Cerebellar nuclear complex (tissue), 1 donor: ENCODE data around the gene DHRS4L2.
"Not testable (repeated sequence)": the region's sequence is repeated elsewhere in the genome, so short reads cannot be mapped to it uniquely, and the experiment has no call there.

ENCODE experiments used
- DNase-seq, 2 experiments: peaks; one replicate each; lab custom pipeline; 2025; lab: John Stamatoyannopoulos, UW

The DHRS4L2 gene

DNA sequence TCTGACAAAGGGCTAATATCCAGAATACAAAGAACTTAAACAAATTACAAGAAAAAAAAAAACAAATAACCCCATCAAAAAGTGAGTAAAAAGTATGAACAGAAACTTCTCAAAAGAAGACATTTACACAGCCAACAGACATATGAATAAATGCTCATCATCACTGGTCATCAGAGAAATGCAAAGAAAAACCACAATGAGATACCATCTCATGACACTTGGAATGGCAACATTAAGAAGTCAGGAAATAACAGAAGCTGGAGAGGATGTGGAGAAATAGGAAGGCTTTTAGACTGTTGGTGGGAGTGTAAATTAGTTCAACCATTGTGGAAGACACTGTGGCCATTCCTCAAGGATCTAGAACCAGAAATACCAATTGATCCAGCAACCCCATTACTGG lies 30.2 kb downstream of the DHRS4L2 start:
- DNase-seq = not testable (repeated sequence)

DNA sequence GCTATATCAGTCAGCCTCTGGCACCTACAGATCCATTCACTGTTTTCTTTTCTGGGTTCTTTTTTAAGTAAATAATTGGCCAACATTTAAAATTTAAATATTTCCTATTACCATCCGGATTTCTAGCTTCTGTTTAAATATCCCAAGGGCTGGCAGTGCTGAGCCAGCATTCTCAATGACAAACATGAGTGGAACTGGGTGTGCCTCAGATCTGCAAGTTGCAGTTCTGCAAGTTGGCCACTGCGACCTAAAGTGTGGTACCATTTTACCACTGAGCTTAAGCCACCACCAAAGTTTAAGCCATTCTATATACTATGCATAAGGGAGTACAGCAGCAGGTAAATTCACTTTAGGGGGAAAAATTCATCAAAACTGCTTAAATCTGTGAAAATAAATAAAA lies 31.2 kb downstream of the DHRS4L2 start:
- DNase-seq = not testable (repeated sequence)

DNA sequence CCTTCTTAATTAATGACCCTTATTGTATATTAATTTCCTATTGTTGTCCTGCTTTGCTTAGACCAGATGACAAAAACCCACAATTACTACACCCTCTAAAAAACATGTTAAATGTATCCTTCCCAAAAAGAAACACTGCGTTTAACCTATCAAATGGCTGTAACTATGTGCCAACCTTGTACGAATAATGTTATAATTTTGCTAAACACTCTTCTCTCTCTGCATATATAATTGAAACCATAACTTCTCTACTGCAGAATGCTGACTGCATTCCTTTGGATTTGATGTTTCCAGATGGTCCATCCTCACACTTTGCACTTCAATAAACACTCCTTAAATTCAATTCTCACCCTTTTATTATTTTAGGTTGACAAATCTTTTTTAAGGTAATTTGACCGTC lies 31.8 kb downstream of the DHRS4L2 start:
- DNase-seq = not testable (repeated sequence)

DNA sequence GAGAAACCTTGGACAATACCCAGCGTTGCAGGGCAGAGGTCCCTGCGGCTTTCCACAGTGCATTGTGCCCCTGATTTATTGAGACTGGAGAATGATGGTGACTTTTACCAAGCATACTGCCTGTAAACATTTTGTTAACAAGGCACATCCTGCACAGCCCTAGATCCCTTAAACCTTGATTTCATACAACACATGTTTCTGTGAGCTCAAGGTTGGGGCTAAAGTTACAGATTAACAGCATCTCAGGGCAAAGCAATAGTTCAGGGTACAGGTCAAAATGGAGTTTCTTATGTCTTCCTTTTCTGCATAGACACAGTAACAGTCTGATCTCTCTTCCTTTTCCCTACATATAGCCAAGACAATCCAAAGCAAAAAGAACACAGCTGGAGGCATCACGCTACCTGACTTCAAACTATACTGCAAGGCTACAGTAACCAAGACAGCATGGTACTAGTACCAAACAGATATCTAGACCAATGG lies 36.2 kb downstream of the DHRS4L2 start:
- DNase-seq = not testable (repeated sequence)

DNA sequence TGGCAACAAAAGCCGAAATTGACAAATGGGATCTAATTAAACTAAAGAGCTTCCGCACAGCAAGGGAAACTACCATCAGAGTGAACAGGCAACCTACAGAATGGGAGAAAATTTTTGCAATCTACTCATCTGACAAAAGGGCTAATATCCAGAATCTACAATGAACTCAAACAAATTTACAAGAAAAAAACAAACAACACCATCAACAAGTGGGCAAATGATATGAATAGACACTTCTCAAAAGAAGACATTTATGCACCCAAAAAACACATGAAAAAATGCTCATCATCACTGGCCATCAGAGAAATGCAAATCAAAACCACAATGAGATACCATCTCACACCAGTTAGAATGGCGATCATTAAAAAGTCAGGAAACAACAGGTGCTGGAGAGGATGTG lies 41.0 kb downstream of the DHRS4L2 start:
- not testable (repeated sequence) for DNase-seq

DNA sequence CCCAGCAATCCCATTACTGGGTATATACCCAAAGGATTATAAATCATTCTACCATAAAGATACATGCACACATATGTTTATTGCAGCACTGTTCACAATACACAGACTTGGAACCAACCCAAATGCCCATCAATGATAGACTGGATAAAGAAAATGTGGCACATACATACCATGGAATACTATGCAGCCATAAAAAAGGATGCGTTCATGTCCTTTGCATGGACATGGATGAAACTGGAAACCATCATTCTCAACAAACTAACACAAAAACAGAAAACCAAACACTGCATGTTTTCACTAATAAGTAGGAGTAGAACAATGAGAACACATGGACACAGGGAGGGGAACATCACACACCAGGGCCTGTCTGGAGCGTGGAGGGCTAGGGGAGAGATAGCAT lies 42.6 kb downstream of the DHRS4L2 start:
- not testable (repeated sequence) for DNase-seq

DNA sequence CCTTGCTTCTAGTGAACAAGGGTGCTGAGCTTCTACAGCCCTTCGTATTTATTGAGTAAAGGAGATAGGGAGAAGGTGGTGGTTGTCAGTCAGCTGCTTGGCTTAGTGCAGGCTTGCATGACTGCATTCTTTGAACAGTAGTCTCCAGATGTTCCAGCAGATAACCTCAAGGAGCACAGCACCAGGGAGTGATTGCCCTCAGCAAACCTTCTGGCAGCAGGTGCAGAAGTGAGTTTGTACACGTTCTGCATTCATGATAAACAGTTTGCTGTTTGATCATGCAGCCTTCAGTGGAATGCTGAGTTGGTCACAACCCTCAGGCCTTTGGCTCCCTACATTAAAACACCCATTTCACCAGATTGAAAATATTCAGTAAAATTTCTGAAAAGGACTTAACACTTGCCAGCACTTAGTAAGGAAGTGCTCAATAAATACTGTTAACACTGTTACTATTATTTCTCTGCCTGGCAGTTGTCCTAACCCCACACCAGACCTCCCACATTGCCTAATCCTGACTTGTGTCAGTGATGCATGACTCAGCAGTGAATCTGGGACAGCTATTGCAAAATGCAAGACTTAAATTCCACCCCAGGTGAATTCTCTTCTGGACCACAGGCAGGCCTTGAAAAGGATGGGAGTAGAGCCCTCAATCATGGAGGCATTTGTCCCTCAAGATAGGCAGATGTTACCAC lies 44.1 kb downstream of the DHRS4L2 start:
- no peak for DNase-seq

DNA sequence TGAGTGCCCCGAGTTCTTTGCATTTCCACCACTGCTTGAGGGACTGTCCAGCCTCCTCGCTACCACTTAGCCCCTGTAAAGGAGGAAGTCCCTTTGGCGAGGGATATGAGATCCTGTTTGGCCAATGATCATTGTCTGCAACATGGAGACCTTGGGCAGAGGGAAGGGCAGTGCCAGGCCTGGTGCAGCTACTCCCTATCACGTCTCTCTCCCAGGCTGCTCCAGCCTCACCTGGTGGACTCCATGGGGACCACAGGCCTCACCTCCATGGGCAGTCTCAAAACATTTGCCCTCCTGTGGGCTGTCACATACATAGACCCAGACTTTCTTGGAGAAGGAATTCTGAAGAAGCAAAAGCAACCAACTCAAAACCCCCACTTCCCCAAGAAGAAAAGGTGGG lies 47.0 kb downstream of the DHRS4L2 start:
- not testable (repeated sequence) for DNase-seq

DNA sequence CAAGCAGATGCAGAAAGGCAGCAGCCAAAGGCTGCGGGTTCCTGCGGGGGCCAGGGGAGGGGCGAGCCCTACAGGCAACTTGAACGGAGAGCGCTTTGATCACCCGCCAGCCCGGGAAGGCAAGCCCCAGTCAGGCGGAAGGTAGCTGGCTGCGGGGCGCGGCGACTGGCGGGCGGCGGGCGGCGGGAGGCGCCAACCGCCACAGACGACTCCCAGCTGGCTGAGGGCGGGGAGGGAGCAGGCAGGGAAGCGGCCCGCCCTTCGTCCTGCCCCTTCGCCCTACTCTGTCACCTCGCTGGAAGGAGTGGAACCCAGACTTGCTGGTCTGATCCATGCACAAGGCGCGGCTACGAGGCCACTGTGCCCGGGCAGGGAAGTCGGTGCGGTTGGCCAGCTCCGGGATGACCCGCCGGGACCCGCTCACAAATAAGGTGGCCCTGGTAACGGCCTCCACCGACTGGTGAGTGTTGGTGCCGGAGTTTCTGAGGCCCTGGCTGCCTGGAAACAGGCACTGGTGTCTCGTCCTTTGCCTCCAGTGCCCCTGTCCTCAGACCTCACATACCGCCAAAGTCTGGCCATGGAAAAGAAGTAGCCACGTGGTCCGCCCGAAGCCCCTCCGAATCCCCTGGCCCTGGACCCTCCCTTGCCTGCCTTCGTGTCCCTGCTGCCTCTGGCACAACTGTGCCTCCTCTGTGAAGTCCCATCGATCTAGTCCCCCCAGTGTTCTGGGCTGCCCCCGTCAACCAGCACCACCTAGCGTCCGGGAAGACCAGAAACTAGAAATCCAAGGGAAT lies 47.6 kb downstream of the DHRS4L2 start:
- no peak for DNase-seq

DNA sequence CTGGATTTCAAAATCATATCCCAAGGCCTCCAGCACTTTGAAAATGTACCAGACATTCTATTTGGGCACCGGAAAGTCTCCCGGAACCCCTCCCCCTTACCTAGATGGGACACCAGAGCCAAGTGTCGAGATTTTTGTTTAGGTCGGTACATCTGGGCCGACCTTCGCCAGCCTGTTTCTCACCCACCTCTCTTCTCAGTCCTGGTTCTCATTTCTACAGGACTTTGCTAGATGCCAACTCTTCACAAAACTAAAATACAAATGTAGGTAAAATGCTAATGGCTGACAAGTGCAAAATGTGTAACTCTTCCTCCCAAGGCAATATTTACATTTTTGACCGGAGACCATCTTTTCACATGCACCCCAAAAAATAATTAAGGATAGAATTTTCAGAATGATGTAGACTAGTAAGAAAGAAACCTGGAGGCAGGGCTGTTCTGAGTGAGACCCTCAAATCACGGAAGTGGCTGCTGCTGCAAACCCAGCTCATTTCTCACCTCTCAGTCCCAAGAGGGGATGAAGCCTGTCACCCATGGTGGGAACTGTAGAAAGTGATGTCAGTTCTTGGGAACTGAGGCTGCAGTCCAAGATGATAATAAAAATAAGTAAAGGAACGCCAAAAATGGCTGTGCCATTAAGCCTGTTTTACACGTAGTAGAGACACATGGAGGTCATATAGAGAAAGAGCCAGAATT lies 48.4 kb downstream of the DHRS4L2 start:
- not testable (repeated sequence) for DNase-seq

DNA sequence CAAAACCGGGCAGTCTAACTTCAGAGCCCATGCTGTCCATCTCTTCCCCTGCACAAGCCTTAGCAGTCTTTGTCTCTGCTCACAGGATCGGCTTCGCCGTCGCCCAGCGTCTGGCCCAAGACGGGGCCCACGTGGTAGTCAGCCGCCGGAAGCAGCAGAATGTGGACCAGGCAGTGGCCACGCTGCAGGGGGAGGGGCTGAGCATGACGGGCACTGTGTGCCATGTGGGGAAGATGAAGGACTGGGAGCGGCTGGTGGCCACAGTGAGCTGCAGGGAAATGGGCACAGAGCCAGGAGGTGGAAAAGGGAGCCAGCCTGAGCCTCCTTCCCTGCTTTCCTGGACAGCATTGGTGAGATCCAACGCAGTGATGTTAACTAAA lies 48.9 kb downstream of the DHRS4L2 start:
- no peak for DNase-seq

DNA sequence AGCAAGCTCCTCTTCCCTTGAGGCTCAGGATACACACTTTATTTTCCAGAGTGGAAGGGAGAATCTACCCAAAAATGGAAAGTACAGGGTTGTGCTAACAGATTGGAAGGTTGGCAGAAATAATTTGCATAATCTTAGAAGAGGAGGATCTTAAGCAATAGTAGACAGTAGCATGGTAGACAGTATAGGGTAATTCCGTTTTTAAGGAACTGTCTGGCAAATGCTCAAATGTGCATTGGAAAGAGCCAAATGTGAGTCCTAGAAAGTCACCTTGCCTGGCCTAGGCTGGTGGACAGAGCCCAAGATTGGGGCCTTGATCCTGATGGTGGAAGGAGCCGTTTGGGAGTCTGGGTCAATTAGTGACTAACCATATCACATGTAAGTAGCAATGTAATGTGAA lies 50.0 kb downstream of the DHRS4L2 start:
- no peak for DNase-seq

DNA sequence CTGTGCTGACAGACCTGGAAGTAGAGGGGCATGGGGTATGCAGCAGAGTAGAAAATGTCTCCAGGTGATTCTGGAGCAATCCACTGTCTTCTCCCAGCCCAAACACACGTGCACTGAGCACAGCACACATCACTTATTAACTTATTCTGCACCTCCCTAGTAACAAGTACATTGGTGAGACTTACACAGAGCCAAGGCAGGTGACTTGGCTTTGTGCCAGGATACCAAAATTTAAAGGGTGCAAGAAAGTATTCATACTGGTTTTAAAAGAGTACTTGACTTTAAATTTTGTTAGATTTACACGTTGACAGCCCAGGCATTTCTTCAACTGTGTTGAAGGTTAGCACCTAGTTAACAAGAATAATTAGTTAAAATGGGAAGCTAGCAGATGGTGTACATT lies 52.0 kb downstream of the DHRS4L2 start:
- DNase-seq = no peak

DNA sequence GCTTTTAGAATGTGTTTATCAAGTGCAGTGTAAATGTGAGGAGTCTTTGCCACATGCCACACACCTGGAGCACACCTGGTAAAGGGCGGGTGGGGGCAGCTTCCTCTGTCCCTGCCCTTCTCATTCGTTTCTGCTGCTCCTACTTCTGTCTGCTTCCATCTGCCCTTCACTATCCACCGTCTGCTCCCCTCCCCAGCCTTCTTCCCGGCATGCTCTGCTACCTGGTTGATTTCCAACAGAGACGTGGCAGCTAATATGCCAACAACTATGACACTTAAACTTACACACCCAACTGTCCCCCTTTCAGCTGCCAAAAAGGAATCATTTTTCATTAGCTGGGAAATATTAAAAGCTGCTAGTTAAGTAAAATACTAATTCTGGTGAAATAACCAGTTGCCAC lies 54.0 kb downstream of the DHRS4L2 start:
- DNase-seq = no peak

DNA sequence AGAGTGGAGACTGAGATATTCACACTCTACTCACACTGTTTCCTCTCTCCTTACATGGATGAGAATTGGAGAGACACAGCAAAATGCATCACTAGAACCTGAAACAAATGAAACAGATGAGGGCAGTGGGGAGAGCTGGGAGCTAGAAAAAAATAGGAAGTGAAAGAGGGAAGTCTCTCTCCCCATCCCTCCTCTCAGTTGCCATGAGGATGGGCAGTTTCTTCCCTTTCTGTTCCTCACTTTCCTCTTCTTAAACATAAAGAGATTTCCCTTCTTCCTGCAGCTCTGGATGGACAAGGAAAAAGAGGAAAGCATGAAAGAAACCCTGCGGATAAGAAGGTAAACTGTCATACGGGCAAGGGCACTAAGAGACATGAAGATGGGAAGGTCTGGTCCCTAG lies 60.3 kb downstream of the DHRS4L2 start:
- not testable (repeated sequence) for DNase-seq

DNA sequence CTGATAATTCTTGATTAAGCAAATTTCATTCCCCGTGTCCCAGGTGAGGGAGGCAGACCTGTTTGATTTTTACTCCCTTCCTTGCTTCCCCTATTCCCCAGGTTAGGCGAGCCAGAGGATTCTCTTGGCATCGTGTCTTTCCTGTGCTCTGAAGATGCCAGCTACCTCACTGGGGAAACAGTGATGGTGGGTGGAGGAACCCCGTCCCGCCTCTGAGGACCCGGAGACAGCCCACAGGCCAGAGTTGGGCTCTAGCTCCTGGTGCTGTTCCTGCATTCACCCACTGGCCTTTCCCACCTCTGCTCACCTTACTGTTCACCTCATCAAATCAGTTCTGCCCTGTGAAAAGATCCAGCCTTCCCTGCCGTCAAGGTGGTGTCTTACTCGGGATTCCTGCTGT lies 62.0 kb downstream of the DHRS4L2 start:
- DNase-seq = not testable (repeated sequence)

DNA sequence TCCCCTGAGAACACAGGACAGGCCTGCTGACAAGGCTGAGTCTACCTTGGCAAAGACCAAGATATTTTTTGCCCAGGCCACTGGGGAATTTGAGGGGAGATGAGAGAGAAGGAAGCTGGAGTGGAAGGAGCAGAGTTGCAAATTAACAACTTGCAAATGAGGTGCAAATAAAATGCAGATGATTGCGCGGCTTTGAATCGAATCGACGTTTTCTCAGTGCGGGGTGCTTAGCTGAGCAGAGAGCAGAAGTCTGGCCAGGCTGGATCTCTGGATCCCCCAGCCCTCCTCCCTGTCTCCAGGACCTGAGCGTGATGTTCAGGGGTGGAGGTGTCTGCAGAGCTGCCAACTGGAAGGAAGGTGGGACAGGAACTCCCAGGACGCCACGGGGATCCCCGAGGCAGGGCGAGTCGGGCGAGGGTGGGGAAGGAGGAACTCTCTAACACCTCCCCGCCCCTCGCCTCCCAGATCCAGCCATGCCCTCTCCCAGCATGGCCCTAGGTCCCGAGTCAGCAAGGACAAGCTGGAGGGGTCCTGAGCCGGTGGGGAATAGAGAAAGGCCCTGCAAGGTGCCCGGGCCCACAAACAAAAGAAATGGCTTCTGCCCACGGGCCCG lies 62.6 kb downstream of the DHRS4L2 start:
- no peak for DNase-seq

DNA sequence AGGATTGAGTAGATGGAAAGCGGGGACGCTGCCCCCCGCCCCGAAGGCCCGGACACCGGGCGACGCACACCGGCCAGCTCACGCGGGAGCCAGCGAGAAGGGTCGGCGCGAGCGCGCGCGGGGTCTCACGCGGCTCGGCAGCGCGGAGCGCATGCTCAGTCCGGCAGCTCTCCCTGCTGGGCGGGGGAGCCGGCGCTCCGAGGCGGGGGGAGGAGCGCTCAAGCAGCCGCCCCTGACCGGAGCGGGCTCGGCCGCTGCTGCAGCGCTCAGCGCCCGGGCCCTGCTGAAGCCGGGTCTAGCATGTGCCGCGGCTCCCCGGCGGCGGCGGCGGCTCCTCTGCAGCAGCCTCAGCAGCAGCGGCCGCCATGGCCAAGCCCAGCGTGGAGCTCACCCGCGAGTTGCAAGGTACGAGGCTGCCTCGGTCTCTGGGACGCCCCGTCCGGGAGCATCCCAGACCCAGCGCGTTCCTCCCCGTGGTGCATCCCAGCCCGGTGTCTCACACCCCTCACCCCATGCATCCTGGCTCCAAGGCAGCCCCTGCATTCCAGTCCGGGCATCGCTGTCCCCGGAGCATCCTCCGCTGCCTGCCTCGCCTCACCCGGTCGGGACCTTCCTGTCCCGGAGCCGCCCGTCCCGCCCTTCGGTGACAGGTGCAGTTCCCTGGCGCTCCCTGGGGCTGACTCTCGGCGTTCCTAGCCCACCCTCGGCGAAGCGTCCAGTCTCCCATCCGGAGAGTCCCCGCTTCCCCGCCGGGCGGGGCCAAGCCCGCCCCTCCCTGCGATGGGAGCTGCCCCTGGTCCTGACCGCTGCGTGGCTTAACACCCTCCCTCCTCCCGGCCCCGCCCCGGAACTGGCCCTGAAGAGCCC lies 63.3 kb downstream of the DHRS4L2 start, which contains the start of gene CARMIL3:
Gene CARMIL3, plus strand, starts transcription at position 221 of the 867 bp plus-strand sequence. Its CDS starts 145 bp downstream, at position 366.
- DNase-seq = peak in 1 of 2 experiments; percentile 14

DNA sequence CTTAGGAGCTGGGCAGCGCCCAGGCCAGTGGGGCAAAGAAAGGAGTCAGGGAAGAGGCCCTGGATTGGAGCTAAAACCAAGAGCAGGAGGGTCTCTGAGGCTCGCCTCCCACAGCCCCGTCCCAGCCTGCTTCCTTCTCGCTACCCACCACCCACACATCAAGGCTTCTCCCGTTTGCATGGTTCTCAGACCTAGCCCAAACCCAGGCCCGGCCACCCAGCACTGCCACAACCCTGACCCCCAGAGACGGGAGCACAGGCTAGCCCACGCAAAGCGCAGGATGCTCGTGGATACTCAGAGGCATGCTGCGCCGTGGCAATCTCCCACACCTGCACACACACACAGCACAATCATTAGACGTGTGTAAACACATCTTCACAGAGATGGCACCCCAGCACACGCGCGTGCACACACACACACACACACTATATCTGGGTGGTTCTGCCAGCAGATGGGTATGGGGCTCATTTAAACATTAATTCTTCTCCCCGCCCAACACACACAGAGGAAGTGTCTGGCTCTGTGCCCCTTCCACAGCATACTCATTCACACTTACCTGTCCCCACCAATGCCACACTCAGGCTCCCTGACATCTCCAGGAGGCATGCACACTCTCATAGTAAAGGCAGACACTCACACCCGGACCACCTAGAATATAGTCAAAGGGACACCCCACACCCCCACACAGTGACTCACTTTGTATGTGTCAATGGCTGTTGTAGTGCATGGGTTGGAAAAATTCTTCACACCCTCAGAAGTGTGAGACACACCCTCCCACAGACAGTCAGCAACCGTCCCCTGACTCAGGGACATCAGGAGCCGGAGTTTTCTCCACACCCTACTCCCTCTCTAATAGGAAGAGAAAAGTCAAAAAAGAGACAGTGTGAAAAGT lies 64.2 kb downstream of the DHRS4L2 start:
- no peak for DNase-seq
